Fibroblast of lung (primary cell): ENCODE measurements around the gene SLC2A1.

Source experiments
- CTCF ChIP-seq, 2 donors: IDR thresholded peaks in 1 of 2; conservative IDR thresholded peaks in 1 of 2; 1 replicate in 1 of 2; 2 replicates in 1 of 2; pipeline ENCODE4 v1.5.1; 2011 to 2012; ENCODE audit warnings: low read length in 2 of 2, control low read depth in 1 of 2, inconsistent platforms in 1 of 2, low read depth in 1 of 2, mild to moderate bottlenecking in 1 of 2
- EZH2 ChIP-seq: IDR thresholded peaks from 2 replicates; pipeline ENCODE4 v1.5.1; 2012; ENCODE audit warnings: low read length, control low read depth, mild to moderate bottlenecking; ENCODE audit errors: missing control alignments

- no peak for TF ChIP-seq CTCF (conservative IDR thresholded peaks at IDR 0.05 in 1 of 2, IDR thresholded peaks at IDR 0.05 in 1 of 2; ENCODE audit: low read depth in 1 of 2, low read length in 2 of 2)
- TF ChIP-seq EZH2: no peak
These were observed 8.6 kb downstream of the SLC2A1 start for GRCh38 chr1:42950116-42950481.
